Ovary (tissue), 10 donors: ENCODE results near the gene SLC17A5. TPM values are rescaled to one million over a fixed set of nuclear protein-coding genes. Genes with fewer than 3 reads are reported as not detected.

Experiments used
- DNase-seq, 5 donors: peaks; one replicate each; pipeline ENCODE4 v3.0.0-alpha.2; 2019 to 2020
- H3K27ac ChIP-seq, 2 donors: fragments of 200-600 bp; one replicate each; pipeline versions ENCODE4 v1.5.1 to v1.8.0; 2019 to 2022
- H3K27me3 ChIP-seq: fragments of 200-600 bp; one replicate; pipeline ENCODE4 v1.8.0; 2022
- H3K36me3 ChIP-seq: fragments of 200-600 bp; sonication (generic); one replicate; pipeline ENCODE4 v1.5.1; 2019
- H3K4me1 ChIP-seq: one replicate; pipeline ENCODE4 v1.8.1; 2013; ENCODE audit warnings: mild to moderate bottlenecking, moderate library complexity; ENCODE audit not compliant: insufficient read depth
- H3K4me3 ChIP-seq: fragments of 200-600 bp; sonication (generic); one replicate; pipeline ENCODE4 v1.5.1; 2017
- H3K9me3 ChIP-seq, 2 donors: fragments of 200-600 bp in 1 of 2; sonication (generic) in 1 of 2; one replicate each; pipeline versions ENCODE4 v1.5.1 to v1.8.1; 2013 to 2019; ENCODE audit warnings: mild to moderate bottlenecking in 1 of 2, moderate library complexity in 1 of 2
- CTCF ChIP-seq, 3 donors: fragments of 450-650 bp in 2 of 3; fragments of 200-600 bp in 1 of 3; IDR thresholded peaks; one replicate each; pipeline versions ENCODE4 v1.5.1 to v1.8.0; 2016 to 2022; ENCODE audit warnings: antibody characterized with exemption in 3 of 3, mild to moderate bottlenecking in 1 of 3
- EP300 ChIP-seq: sonication (generic); formaldehyde crosslinking; IDR thresholded peaks from one replicate; pipeline ENCODE4 v1.6.1; 2017; ENCODE audit warnings: antibody characterized with exemption
- POLR2A ChIP-seq: fragments of 450-650 bp; IDR thresholded peaks from one replicate; pipeline ENCODE4 v1.6.1; 2017; ENCODE audit warnings: antibody characterized with exemption, mild to moderate bottlenecking, moderate library complexity
- WGBS, 3 donors: extraction: QIAGEN DNeasy Blood & Tissue Kit in 1 of 3; methylation state at CpG; one replicate each; pipeline versions ENCODE4 v1.1.5 to v1.1.7; 2013 to 2017; 5-methylcytosine and 5-hydroxymethylcytosine counted together
- intact Hi-C, 4 donors: fragments of 100-400 bp; cut with DNase I; formaldehyde crosslinking; loops; one replicate each; pipeline versions ENCODE4 v1.11.0 to v1.15.1; 2022 to 2023
- long read RNA-seq, 3 donors: library from polyadenylated mRNA in 2 of 3; unstranded in 2 of 3; transcript quantifications; one replicate each; pipeline ENCODE4 v2.0.0 and lab custom pipeline, GENCODE V29; 2021 to 2026
- polyA plus RNA-seq, 2 donors: library from polyadenylated mRNA; stranded (reverse); fragments of 200-250 nt in 1 of 2; fragments of 350-450 nt in 1 of 2; fragmentation: Illumina TruSeq in 1 of 2; extraction: RNeasy Lipid Tissue Mini Kit (QIAGEN cat#74804) in 1 of 2; gene quantifications; one replicate each; pipeline ENCODE4 v1.2.3, GENCODE V29; 2013 to 2014
- total RNA-seq, 7 donors: library from RNA; depleted of rRNA in 2 of 7; stranded (reverse); fragments of >200 nt in 2 of 7; fragmentation: NEBNext Ultra II Directional in 3 of 7; extraction: Animal tissue kit (Norgen Biotek cat#: 25700) in 3 of 7; gene quantifications; one replicate each; pipeline versions ENCODE4 v1.1.0 to v1.2.4, GENCODE V29; 2016 to 2023
- donor health status: DM: no; HTN: no; CAD: no; lungs with moderate emphysema.
- donor health status: DM: no; HTN: no; CAD: no.
- donor health status: Bipolar disorder and iron deficiency.
- donor health status: DM: yes; HTN: yes; CAD: no.
- donor health status: DM: no; HTN: no; CAD: no.
- donor health status: DM: yes; HTN: yes; CAD: no.

SLC17A5 gene, protein sequence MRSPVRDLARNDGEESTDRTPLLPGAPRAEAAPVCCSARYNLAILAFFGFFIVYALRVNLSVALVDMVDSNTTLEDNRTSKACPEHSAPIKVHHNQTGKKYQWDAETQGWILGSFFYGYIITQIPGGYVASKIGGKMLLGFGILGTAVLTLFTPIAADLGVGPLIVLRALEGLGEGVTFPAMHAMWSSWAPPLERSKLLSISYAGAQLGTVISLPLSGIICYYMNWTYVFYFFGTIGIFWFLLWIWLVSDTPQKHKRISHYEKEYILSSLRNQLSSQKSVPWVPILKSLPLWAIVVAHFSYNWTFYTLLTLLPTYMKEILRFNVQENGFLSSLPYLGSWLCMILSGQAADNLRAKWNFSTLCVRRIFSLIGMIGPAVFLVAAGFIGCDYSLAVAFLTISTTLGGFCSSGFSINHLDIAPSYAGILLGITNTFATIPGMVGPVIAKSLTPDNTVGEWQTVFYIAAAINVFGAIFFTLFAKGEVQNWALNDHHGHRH
- 10 to 100 TPM in 1 of 7 donors, 1 to 10 TPM in 6; 6.3 to 18.3 (median 7.0) TPM for total RNA-seq
- 10 to 100 TPM in 1 of 2 donors, 1 to 10 TPM in 1; 4.3 to 15.5 TPM for polyA plus RNA-seq
- long read RNA-seq, donor 1, transcript SLC17A5-201 (11 exons, 3,455 nt): major isoform, 25 of 41 reads
- long read RNA-seq, donor 1, partial matches to known transcripts: 2 of 41 reads
- long read RNA-seq, donor 1, other reads (novel, unspliced or antisense): 14 of 41 reads
- long read RNA-seq, donor 2: 0 reads
- long read RNA-seq, donor 3, transcript SLC17A5-201 (11 exons, 3,455 nt): major isoform, 9 of 13 reads
- long read RNA-seq, donor 3, partial matches to known transcripts: 0 of 13 reads
- long read RNA-seq, donor 3, other reads (novel, unspliced or antisense): 4 of 13 reads

GRCh38 chr6:73653571-73654424 lies at the start of gene SLC17A5:
SLC17A5 (minus strand) TSS chr6:73653992; CDS start chr6:73653886, 106 bp downstream.
- intact Hi-C loops: loop anchor here in 2 of 4 donors (1.0 to 2.0 kb wide), 2 partner anchors 133 kb away; partner anchors contain the start of gene EEF1A1 (in 1 of the 2)
- Histone ChIP-seq H3K9me3 (no peaks in the 10 kb centered on the region), H3K36me3 (no peaks in the 10 kb centered on the region), H3K4me1 (peaks cover 1% of the 10 kb centered on the region), H3K4me3 (peak within 1 kb of the TSS; percentile 72), H3K27ac (peak within 1 kb of the TSS; percentile 70 to 75), H3K27me3 (no peaks in the 10 kb centered on the region)
- peak; percentile 88 to 94 (median 92) for DNase-seq
- TF ChIP-seq CTCF (IDR thresholded peaks at IDR 0.05) (peak in 1 of 3 donors; percentile 14), POLR2A (peak; percentile 19), EP300 (no peak)
- 0% methylated on average over 74 to 90 of the region's 90 CpGs for WGBS, 3 donors

GRCh38 chr6:73703466-73703865 lies 49.7 kb upstream of the SLC17A5 start:
- no peak for DNase-seq
- intact Hi-C loops: no loop called here
- no peaks in the 10 kb centered on the region for H3K9me3 ChIP-seq
- H3K4me3 ChIP-seq: no peak overlapping the region
- no peak overlapping the region for H3K27ac ChIP-seq
- no peaks in the 10 kb centered on the region for H3K4me1 ChIP-seq
- H3K27me3 ChIP-seq: no peaks in the 10 kb centered on the region
- no peaks in the 10 kb centered on the region for H3K36me3 ChIP-seq
- 80 to 90% (median 83%) methylated on average over 1 of the region's 1 CpG for WGBS, 3 donors
- no peak for TF ChIP-seq EP300
- TF ChIP-seq POLR2A: no peak
- TF ChIP-seq CTCF (IDR thresholded peaks at IDR 0.05): no peak

GRCh38 chr6:73702444-73702843 lies 48.7 kb upstream of the SLC17A5 start:
- no peak for TF ChIP-seq CTCF (IDR thresholded peaks at IDR 0.05)
- TF ChIP-seq POLR2A: no peak
- TF ChIP-seq EP300: no peak
- Histone ChIP-seq H3K27me3 (no peaks in the 10 kb centered on the region), H3K4me1 (no peaks in the 10 kb centered on the region), H3K27ac (no peak overlapping the region), H3K4me3 (no peak overlapping the region), H3K36me3 (no peaks in the 10 kb centered on the region), H3K9me3 (no peaks in the 10 kb centered on the region)
- intact Hi-C loops: no loop called here
- DNase-seq: no peak
- WGBS, 3 donors: 91 to 95% (median 93%) methylated on average over 2 of the region's 2 CpGs
